HG03457 (cell line): ENCODE measurements around the gene BAHCC1.

Source experiments
- ATAC-seq: cut with Tn5 transposase; IDR thresholded peaks from one replicate; pipeline ENCODE4 v1.9.1; 2021; ENCODE audit warnings: moderate number of reproducible peaks; ENCODE audit not compliant: unreplicated experiment

BAHCC1 gene

GRCh38 chr17:81459224-81459623 lies 64.0 kb downstream of the BAHCC1 start:
- no peak for ATAC-seq

GRCh38 chr17:81459864-81460263 lies 64.6 kb downstream of the BAHCC1 start:
- ATAC-seq, result no peak

GRCh38 chr17:81460856-81461460 lies 65.7 kb downstream of the BAHCC1 start:
- ATAC-seq, result no peak

DNA sequence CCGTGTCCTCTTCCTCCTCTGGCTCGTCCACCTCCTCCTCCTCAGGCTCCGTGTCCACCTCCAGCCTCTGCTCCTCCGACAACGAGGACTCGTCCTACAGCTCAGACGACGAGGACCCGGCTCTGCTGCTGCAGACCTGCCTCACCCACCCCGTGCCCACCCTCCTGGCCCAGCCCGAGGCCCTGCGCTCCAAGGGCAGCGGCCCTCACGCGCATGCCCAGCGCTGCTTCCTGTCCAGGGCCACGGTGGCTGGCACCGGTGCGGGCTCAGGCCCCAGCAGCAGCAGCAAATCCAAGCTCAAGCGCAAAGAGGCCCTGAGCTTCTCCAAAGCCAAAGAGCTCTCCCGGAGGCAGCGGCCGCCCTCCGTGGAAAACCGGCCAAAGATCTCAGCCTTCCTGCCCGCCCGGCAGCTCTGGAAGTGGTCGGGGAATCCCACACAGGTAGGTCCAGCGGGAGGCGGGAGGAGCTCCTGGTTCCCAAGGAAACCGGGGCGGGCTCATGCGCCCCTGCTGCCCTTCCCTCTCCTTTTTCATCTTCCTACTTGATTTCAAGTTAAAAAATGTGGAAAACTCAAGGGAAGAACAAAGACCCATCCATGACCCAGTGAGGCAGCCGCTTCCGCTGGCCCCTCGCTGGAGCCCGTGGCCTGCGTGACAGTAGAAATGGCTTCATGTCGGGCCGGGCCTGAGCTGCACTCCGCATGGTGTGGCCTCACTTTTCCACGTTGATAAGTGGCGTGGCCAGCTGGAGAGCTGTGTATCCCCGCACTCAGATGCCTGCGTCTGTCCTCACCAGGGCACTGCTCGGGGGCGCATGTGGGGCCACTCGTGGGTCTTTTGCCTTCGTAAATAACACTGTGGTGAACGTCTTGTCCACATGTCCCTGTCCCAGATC lies 66.6 kb downstream of the BAHCC1 start:
- ATAC-seq, result no peak

- no peak for ATAC-seq
These were observed 67.4 kb downstream of the BAHCC1 start for GRCh38 chr17:81462506-81463125.

- no peak for ATAC-seq
These were observed 68.2 kb downstream of the BAHCC1 start for GRCh38 chr17:81463506-81463905.

DNA sequence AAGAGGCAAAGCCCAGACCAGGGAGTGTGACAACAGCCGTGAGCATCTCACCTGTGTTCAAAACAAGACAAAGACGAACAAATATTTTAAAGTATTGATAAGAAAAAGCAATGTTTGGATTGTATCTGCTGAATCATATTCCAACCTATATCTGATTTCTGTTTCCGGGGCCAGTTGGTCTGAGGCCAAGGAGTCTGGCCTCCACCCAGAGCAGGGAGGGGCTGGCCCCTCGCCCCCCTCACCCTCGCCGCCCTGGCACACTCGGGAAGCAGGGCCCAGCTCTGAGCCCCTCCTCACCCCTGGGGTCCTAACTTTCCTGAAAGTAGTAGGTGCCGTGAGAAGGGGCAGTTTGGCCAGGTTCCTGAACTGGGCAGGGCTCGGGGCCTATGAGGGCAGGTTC lies 69.3 kb downstream of the BAHCC1 start:
- no peak for ATAC-seq

GRCh38 chr17:81465910-81466309 lies 70.7 kb downstream of the BAHCC1 start:
- no peak for ATAC-seq

- no peak for ATAC-seq
These were observed 71.6 kb downstream of the BAHCC1 start for GRCh38 chr17:81466564-81467472.

DNA sequence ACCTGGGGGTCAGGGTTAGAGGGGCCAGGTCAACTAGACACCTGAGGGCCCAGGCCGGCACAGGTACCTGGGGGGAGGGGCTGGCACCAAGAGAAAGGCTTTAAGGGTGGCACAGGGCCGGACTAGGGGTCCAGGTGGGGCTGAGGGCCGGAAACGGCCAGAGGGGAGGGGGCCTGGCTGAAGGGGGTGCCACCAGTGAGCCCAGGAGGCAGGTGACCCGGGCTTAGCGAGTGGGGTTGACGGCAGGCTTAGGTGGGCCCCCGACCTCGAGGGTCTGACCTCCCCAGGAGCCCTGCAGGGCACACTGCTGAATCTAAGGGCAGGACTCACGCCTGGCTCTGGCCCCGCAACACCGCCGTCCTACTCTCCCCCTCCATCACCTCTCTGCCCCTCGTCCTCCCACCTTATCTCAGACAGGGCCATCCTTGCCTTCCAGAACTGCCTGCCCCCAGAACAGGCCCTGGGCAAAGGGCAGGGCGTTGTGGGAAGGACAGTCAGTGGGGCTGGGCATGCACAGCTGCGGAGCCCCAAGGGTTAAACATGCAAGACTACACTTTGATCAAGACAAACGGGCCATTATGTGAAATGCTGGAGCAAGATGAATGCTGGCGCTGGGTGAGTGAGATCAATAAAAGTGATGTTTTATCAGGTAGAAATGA lies 73.0 kb downstream of the BAHCC1 start:
- ATAC-seq, result no peak

DNA sequence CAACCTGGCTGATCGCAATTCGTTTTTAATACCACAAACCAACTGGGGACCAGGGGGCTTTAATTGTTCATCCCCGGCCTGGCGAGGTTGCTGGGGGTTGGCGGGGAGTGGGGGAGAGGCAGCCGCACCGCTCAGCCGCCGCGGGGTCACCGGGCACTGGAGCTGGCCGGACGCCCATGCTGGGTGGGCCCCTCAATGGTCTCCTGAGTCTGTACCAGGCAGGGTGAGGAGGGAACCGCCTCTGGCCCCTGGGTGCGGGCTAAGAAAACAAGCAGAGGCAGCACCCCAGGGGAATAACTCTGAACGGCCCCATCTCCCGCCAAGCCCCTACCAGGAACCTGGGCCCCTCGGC lies 73.5 kb downstream of the BAHCC1 start:
- no peak for ATAC-seq

GRCh38 chr17:81469266-81469665 lies 74.0 kb downstream of the BAHCC1 start:
- ATAC-seq, result no peak

- ATAC-seq, result no peak
These were observed 75.2 kb downstream of the BAHCC1 start for GRCh38 chr17:81470270-81470943.

- ATAC-seq, result no peak
These were observed 75.9 kb downstream of the BAHCC1 start for GRCh38 chr17:81470944-81471817.

- ATAC-seq, result no peak
These were observed 76.7 kb downstream of the BAHCC1 start for GRCh38 chr17:81471818-81472456.

- no peak for ATAC-seq
These were observed 77.8 kb downstream of the BAHCC1 start for GRCh38 chr17:81473019-81473418.

DNA sequence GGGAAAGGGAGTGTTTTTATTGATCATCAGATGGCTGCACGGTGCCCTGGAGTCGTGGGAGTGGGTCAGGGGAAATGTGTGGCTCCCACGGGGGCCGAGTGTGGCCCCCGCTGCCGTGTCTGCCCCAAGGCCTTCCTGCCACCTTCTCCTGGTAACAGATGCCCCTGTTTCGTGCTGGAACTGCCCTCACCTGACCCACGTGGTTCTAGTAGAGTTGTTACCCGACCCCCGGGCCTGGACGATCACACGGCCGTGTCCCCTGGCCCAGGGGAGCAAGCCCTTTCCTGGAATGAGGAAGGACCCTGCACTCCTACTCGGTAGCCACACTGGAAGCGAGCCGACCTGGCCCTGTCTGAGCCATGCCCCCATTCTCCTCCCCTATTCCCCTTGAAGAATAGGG lies 79.7 kb downstream of the BAHCC1 start:
- no peak for ATAC-seq

GRCh38 chr17:81476097-81476496 lies 80.8 kb downstream of the BAHCC1 start:
- no peak for ATAC-seq

- no peak for ATAC-seq
These were observed 81.4 kb downstream of the BAHCC1 start for GRCh38 chr17:81476635-81477034.
